ENCODE measurements around the gene NAT16. TPM values are rescaled to one million over a fixed set of nuclear protein-coding genes. Genes with fewer than 3 reads are reported as not detected.

The NAT16 gene
- total and polyA plus RNA-seq, 2 of the 4 experiments (the other 2 are of a cell fraction) = 0.05 TPM; not detected in 1

DNA sequence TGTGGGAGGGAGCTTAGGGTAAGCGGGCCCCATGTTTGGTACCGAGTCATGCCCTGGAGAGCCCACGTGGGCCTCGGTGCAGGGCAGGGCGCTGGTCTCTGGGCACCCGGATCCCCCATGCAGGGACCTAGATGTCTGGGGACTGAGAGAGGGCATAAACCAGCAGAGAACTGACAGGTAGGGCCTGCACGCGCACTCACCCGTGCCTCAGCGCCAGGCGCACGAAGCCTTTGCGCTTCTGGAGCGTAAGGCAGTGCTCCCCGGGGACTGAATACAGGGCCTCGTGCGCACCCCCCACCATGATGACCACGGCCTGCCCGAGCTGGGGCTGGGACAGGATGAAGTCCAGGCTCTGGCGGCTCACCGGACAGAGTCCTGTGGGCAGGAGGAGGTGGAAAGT is 17.9 kb upstream of the NAT16 start:
- Histone ChIP-seq H3K4me2 (ENCODE audit: low read depth, low read length) (no peak overlapping the region), H2BK5ac (ENCODE audit: low read depth, low read length, poor library complexity, severe bottlenecking) (no peak overlapping the region), H3K27me3 (ENCODE audit: control insufficient read depth, insufficient read depth, low read length) (peaks cover 39% of the 10 kb centered on the region), H3K9me1 (ENCODE audit: insufficient read depth, low read length) (no peaks in the 10 kb centered on the region; the same call in 1 of the 2 replicates), H3K4me3 (ENCODE audit: insufficient read depth, low read depth, low read length) (no peak overlapping the region), H3K36me3 (ENCODE audit: control insufficient read depth, insufficient read depth, low read length) (no peaks in the 10 kb centered on the region), H3K4me1 (ENCODE audit: control insufficient read depth, insufficient read depth, low read length) (no peaks in the 10 kb centered on the region), H4K20me1 (ENCODE audit: insufficient read depth, low read length) (no peaks in the 10 kb centered on the region), H3K27ac (ENCODE audit: insufficient read depth, low read length) (no peak overlapping the region), H4K8ac (ENCODE audit: low read depth in 2 of 2, low read length in 2 of 2) (no peak overlapping the region), H3K4ac (ENCODE audit: low read depth, low read length) (no peak overlapping the region), H4K5ac (ENCODE audit: low read depth, low read length) (no peak overlapping the region), H2BK20ac (ENCODE audit: low read depth, low read length) (no peak overlapping the region), H3K9ac (ENCODE audit: low read depth, low read length) (no peak overlapping the region), H3K18ac (ENCODE audit: low read depth, low read length) (no peak overlapping the region), H2AK5ac (ENCODE audit: low read depth, low read length) (no peak overlapping the region), H2BK15ac (ENCODE audit: low read depth, low read length) (no peak overlapping the region), H3K23ac (ENCODE audit: low read depth, low read length) (no peak overlapping the region), H3K14ac (replicated peaks; ENCODE audit: low read depth, low read length) (no peak overlapping the region), H3K9me3 (ENCODE audit: control insufficient read depth, insufficient read depth, low read length) (0 out of 2 replicates have a peak, but pooled peaks cover 2% of the 10 kb centered on the region), H3K56ac (ENCODE audit: extremely low read depth, insufficient read depth, low read length) (no peak overlapping the region), H3K79me1 (ENCODE audit: low read depth in 1 of 2, low read length in 2 of 2) (no peaks in the 10 kb centered on the region), H2AK9ac (replicated peaks; ENCODE audit: low read depth, low read length, poor library complexity) (no peak overlapping the region), H4K91ac (ENCODE audit: insufficient read depth, low read depth, low read length) (no peak overlapping the region), H2AFZ (replicated peaks; ENCODE audit: low read length, poor library complexity) (no peak overlapping the region), H2BK120ac (ENCODE audit: low read depth, low read length) (no peak overlapping the region)
- dilution Hi-C loops (cut with HindIII; ENCODE audit: low sequenced_read_pairs, unreplicated experiment) = no loop called here
- TF ChIP-seq MXI1 (IDR thresholded peaks at IDR 0.05; ENCODE audit: borderline replicate concordance, low read depth, low read length) (no peak), FOS (IDR thresholded peaks at IDR 0.05; ENCODE audit: low read depth, low read length) (no peak)
- ATAC-seq (ENCODE audit: low read depth) (no peak), DNase-seq (no peak)
- CTCF ChIA-PET = no interaction called here
- intact Hi-C loops (cut with micrococcal nuclease) = no loop called here
- no TSS peak for BruUV-seq (replicated peaks)
- POLR2A ChIA-PET (ENCODE audit: unreplicated experiment) = no interaction called here
- in situ Hi-C loops (cut with MboI; ENCODE audit: low sequenced_read_pairs) = no loop called here
- WGBS, 2 experiments (ENCODE audit: extremely low coverage in 2 of 2, insufficient read length in 1 of 2) = 76% methylated on average over 13 of the region's 21 CpGs; no CpG with 5 or more reads in 1 of the 2 experiments
